Caco-2 (cell line): ENCODE results near the gene NKAIN2. TPM values are rescaled to one million over a fixed set of nuclear protein-coding genes. Genes with fewer than 3 reads are reported as not detected.

Experiments used
- BruUV-seq: library from RNA; stranded (reverse); fragments of 400-500 nt; replicated peaks from 2 replicates; lab custom pipeline; 2021; lab: Mats Ljungman, UMichigan
- CTCF ChIA-PET: fragments of 300-600 bp; sonication (Branson Sonifier 250); formaldehyde crosslinking; loops from one replicate; lab custom pipeline; 2022; ENCODE audit warnings: antibody characterized with exemption; lab: Charles Lee
- POLR2A ChIA-PET: fragments of 300-600 bp; sonication (Branson Sonifier 250); formaldehyde crosslinking; loops from one replicate; lab custom pipeline; 2022; ENCODE audit warnings: antibody characterized with exemption; lab: Charles Lee
- DNase-seq, 2 experiments: peaks; one replicate each; pipeline versions ENCODE4 v3.0.0 to v3.0.0-alpha.2; 2020 to 2022
- H3K27me3 ChIP-seq: replicated peaks from 2 replicates; pipeline ENCODE4 v1.6.0; 2011; ENCODE audit warnings: low read length; ENCODE audit not compliant: control insufficient read depth, insufficient read depth
- H3K36me3 ChIP-seq: 2 replicates; pipeline ENCODE4 v1.5.1; 2011; ENCODE audit warnings: low read length; ENCODE audit not compliant: control insufficient read depth, insufficient read depth
- H3K4me1 ChIP-seq: fragments of 250-450 bp; sonication (Bioruptor Pico); 2 replicates; pipeline ENCODE4 v1.5.1; 2020; ENCODE audit warnings: mild to moderate bottlenecking
- H3K4me3 ChIP-seq: 2 replicates; pipeline ENCODE4 v1.5.1; 2011; ENCODE audit warnings: low read depth, mild to moderate bottlenecking, control low read depth, low read length
- H3K9me3 ChIP-seq: fragments of 250-450 bp; sonication (Bioruptor Pico); 2 replicates; pipeline ENCODE4 v1.5.1; 2020; ENCODE audit warnings: mild to moderate bottlenecking, moderate library complexity
- H3K27ac Mint-ChIP-seq: one replicate; pipeline ENCODE4 v1.8.0; 2022; ENCODE audit warnings: mixed read lengths; ENCODE audit not compliant: unreplicated experiment
- H3K27me3 Mint-ChIP-seq: one replicate; pipeline ENCODE4 v1.8.0; 2022; ENCODE audit warnings: mixed read lengths; ENCODE audit not compliant: insufficient read depth, unreplicated experiment
- H3K36me3 Mint-ChIP-seq: one replicate; pipeline ENCODE4 v1.8.0; 2022; ENCODE audit warnings: mild to moderate bottlenecking, mixed read lengths; ENCODE audit not compliant: insufficient read depth, unreplicated experiment
- H3K4me1 Mint-ChIP-seq: one replicate; pipeline ENCODE4 v1.8.0; 2022; ENCODE audit warnings: low read depth, mixed read lengths; ENCODE audit not compliant: unreplicated experiment
- H3K4me3 Mint-ChIP-seq: one replicate; pipeline ENCODE4 v1.8.0; 2022; ENCODE audit warnings: mild to moderate bottlenecking, moderate library complexity, mixed read lengths; ENCODE audit not compliant: unreplicated experiment
- H3K9me3 Mint-ChIP-seq: one replicate; pipeline ENCODE4 v1.8.0; 2022; ENCODE audit warnings: mixed read lengths; ENCODE audit not compliant: unreplicated experiment
- CTCF ChIP-seq, 2 experiments: fragments of 200-600 bp in 1 of 2; IDR thresholded peaks; 1 replicate in 1 of 2; 2 replicates in 1 of 2; pipeline versions ENCODE4 v1.5.1 to v1.8.0; 2011 to 2022; ENCODE audit warnings: antibody characterized with exemption in 1 of 2, control low read depth in 1 of 2, inconsistent platforms in 1 of 2, low read depth in 1 of 2, low read length in 1 of 2, mild to moderate bottlenecking in 1 of 2, moderate library complexity in 1 of 2; ENCODE audit not compliant: insufficient read depth in 1 of 2, severe bottlenecking in 1 of 2, unreplicated experiment in 1 of 2
- intact Hi-C: fragments of 100-400 bp; cut with micrococcal nuclease; formaldehyde crosslinking; loops from one replicate; pipeline ENCODE4 v1.10.0; 2022; ENCODE audit not compliant: unreplicated experiment
- total RNA-seq: library from RNA; stranded (reverse); gene quantifications from 2 replicates; pipeline ENCODE4 v1.2.3, GENCODE V29; 2022

The NKAIN2 gene
- total RNA-seq, 1 experiment from 2014 or later, result not detected

- no peak overlapping the region for H3K4me3 Mint-ChIP-seq
- intact Hi-C loops, result no loop called here
- no peaks in the 10 kb centered on the region for H3K4me1 Mint-ChIP-seq
- no peak for TF ChIP-seq CTCF (IDR thresholded peaks at IDR 0.05; ENCODE audit: insufficient read depth in 1 of 2, low read depth in 1 of 2, low read length in 1 of 2, severe bottlenecking in 1 of 2, unreplicated experiment in 1 of 2)
- Histone ChIP-seq H3K36me3 (no peaks in the 10 kb centered on the region), H3K4me1 (no peaks in the 10 kb centered on the region), H3K9me3 (no peaks in the 10 kb centered on the region), H3K4me3 (no peak overlapping the region), H3K27me3 (no peaks in the 10 kb centered on the region)
- H3K9me3 Mint-ChIP-seq, result no peaks in the 10 kb centered on the region
- POLR2A ChIA-PET, result no interaction called here
- CTCF ChIA-PET, result no interaction called here
- H3K27ac Mint-ChIP-seq, result no peak overlapping the region
- DNase-seq, result no peak
- no peaks in the 10 kb centered on the region for H3K36me3 Mint-ChIP-seq
- H3K27me3 Mint-ChIP-seq, result no peaks in the 10 kb centered on the region
- BruUV-seq, result no TSS peak
Observed at GRCh38 chr6:124541573-124541972, 737.9 kb downstream of the NKAIN2 start.

- no peak overlapping the region for H3K4me3 ChIP-seq
- H3K36me3 ChIP-seq, result no peaks in the 10 kb centered on the region
- BruUV-seq, result no TSS peak
- intact Hi-C loops, result no loop called here
- DNase-seq, result no peak
- H3K4me3 Mint-ChIP-seq, result no peak overlapping the region
- no peaks in the 10 kb centered on the region for H3K4me1 Mint-ChIP-seq
- no peak overlapping the region for H3K27ac Mint-ChIP-seq
- TF ChIP-seq CTCF (IDR thresholded peaks at IDR 0.05; ENCODE audit: insufficient read depth in 1 of 2, low read depth in 1 of 2, low read length in 1 of 2, severe bottlenecking in 1 of 2, unreplicated experiment in 1 of 2), result no peak
- H3K4me1 ChIP-seq, result no peaks in the 10 kb centered on the region
- H3K9me3 Mint-ChIP-seq, result no peaks in the 10 kb centered on the region
- H3K9me3 ChIP-seq, result no peaks in the 10 kb centered on the region
- no peaks in the 10 kb centered on the region for H3K27me3 ChIP-seq
- ChIA-PET POLR2A (no interaction called here), CTCF (no interaction called here)
- no peaks in the 10 kb centered on the region for H3K36me3 Mint-ChIP-seq
- H3K27me3 Mint-ChIP-seq, result peaks cover 4% of the 10 kb centered on the region
Observed at GRCh38 chr6:124546601-124547000, 742.9 kb downstream of the NKAIN2 start.

- Histone ChIP-seq H3K4me3 (no peak overlapping the region), H3K4me1 (no peaks in the 10 kb centered on the region), H3K9me3 (no peaks in the 10 kb centered on the region), H3K36me3 (no peaks in the 10 kb centered on the region), H3K27me3 (no peaks in the 10 kb centered on the region)
- no peak for DNase-seq
- POLR2A ChIA-PET, result no interaction called here
- BruUV-seq, result no TSS peak
- no peak overlapping the region for H3K4me3 Mint-ChIP-seq
- CTCF ChIA-PET, result no interaction called here
- H3K27me3 Mint-ChIP-seq, result peaks cover 6% of the 10 kb centered on the region
- H3K36me3 Mint-ChIP-seq, result no peaks in the 10 kb centered on the region
- H3K4me1 Mint-ChIP-seq, result no peaks in the 10 kb centered on the region
- intact Hi-C loops, result no loop called here
- no peak for TF ChIP-seq CTCF (IDR thresholded peaks at IDR 0.05; ENCODE audit: insufficient read depth in 1 of 2, low read depth in 1 of 2, low read length in 1 of 2, severe bottlenecking in 1 of 2, unreplicated experiment in 1 of 2)
- H3K9me3 Mint-ChIP-seq, result no peaks in the 10 kb centered on the region
- H3K27ac Mint-ChIP-seq, result no peak overlapping the region
Observed at GRCh38 chr6:124551711-124552233, 748.1 kb downstream of the NKAIN2 start.
